Smooth muscle cell of the pulmonary artery (primary cell): ENCODE data around the gene JAZF1. TPM values are rescaled to one million over a fixed set of nuclear protein-coding genes. Genes with fewer than 3 reads are reported as not detected.

ENCODE experiments used
- total RNA-seq: library from RNA; depleted of rRNA; stranded (reverse); fragments of >200 nt; gene quantifications from 2 replicates; pipeline ENCODE4 v1.2.3, GENCODE V29; 2014

The JAZF1 gene
- total RNA-seq = 9.7 and 11.7 TPM in 2 replicates

GRCh38 chr7:28180364-28181147 lies at the start of gene JAZF1:
JAZF1 (minus strand) TSS chr7:28180795.

Other genes with a start within 250 kb of the JAZF1 start
- gene CREB5, start 231.7 kb upstream of the JAZF1 start, total RNA-seq = 1.7 and 7.6 TPM in 2 replicates